Stimulated activated CD8-positive, alpha-beta memory T cell treated with anti-CD3 and anti-CD28 coated beads, Interleukin-12 subunit alpha, Interleukin-12 subunit beta, amount 100 ng/mL, for 24 hours (primary cell): ENCODE measurements around the gene LONRF3.
"Not testable (repeated sequence)": the region's sequence is repeated elsewhere in the genome, so short reads cannot be mapped to it uniquely, and the experiment has no call there.

ENCODE experiments used
- DNase-seq: peaks from one replicate; pipeline ENCODE4 v3.0.0-alpha.2; 2020; ENCODE audit errors: extremely low read depth

LONRF3 gene

GRCh38 chrX:118983513-118983912, 9.1 kb downstream of the LONRF3 start:
- DNase-seq, result no peak

GRCh38 chrX:118988911-118989310, 14.5 kb downstream of the LONRF3 start:
- no peak for DNase-seq

GRCh38 chrX:118989886-118990285, 15.5 kb downstream of the LONRF3 start:
- DNase-seq, result no peak

GRCh38 chrX:118990512-118991227, 16.3 kb downstream of the LONRF3 start:
- no peak for DNase-seq

- not testable (repeated sequence) for DNase-seq
Measured at GRCh38 chrX:118992441-118993121, 18.2 kb downstream of the LONRF3 start.

GRCh38 chrX:119003462-119003861, 29.0 kb downstream of the LONRF3 start:
- DNase-seq, result no peak

GRCh38 chrX:119004920-119005524, 30.6 kb downstream of the LONRF3 start:
- DNase-seq, result no peak

GRCh38 chrX:119007189-119007770, 32.9 kb downstream of the LONRF3 start:
- DNase-seq, result no peak

GRCh38 chrX:119008110-119008744, 33.8 kb downstream of the LONRF3 start:
- no peak for DNase-seq

GRCh38 chrX:119009071-119009470, 34.7 kb downstream of the LONRF3 start:
- no peak for DNase-seq

- no peak for DNase-seq
Measured at GRCh38 chrX:119010491-119010890, 36.1 kb downstream of the LONRF3 start.

- no peak for DNase-seq
Measured at GRCh38 chrX:119013164-119013563, 38.7 kb downstream of the LONRF3 start.

- DNase-seq, result peak; percentile 8
Measured at GRCh38 chrX:119015407-119016237, 41.2 kb downstream of the LONRF3 start.

- DNase-seq, result no peak
Measured at GRCh38 chrX:119017077-119017476, 42.7 kb downstream of the LONRF3 start.

GRCh38 chrX:119025900-119026299, 51.5 kb downstream of the LONRF3 start:
- no peak for DNase-seq

- DNase-seq, result not testable (repeated sequence)
Measured at GRCh38 chrX:119026344-119026743, 51.9 kb downstream of the LONRF3 start.

GRCh38 chrX:119027960-119028732, 53.7 kb downstream of the LONRF3 start:
- not testable (repeated sequence) for DNase-seq

- DNase-seq, result no peak
Measured at GRCh38 chrX:119028733-119029330, 54.4 kb downstream of the LONRF3 start.

- DNase-seq, result not testable (repeated sequence)
Measured at GRCh38 chrX:119029656-119030055, 55.2 kb downstream of the LONRF3 start.

GRCh38 chrX:119030990-119031389, 56.6 kb downstream of the LONRF3 start:
- DNase-seq, result no peak
